GM06990 (cell line): ENCODE results near the gene CNDP2.
"Not testable (repeated sequence)": the region's sequence is repeated elsewhere in the genome, so short reads cannot be mapped to it uniquely, and the experiment has no call there.

ENCODE experiments used
- DNase-seq: peaks from one replicate; pipeline ENCODE4 v3.0.0-alpha.2; 2011; ENCODE audit not compliant: insufficient read length; ENCODE audit errors: extremely low read depth
- H3K27me3 ChIP-seq: replicated peaks from 2 replicates; pipeline ENCODE4 v1.6.0; 2011; ENCODE audit warnings: low read length; ENCODE audit not compliant: control insufficient read depth, insufficient read depth
- H3K36me3 ChIP-seq: 2 replicates; pipeline ENCODE4 v1.5.1; 2011; ENCODE audit warnings: low read length; ENCODE audit not compliant: control insufficient read depth, insufficient read depth
- H3K4me3 ChIP-seq: replicated peaks from 2 replicates; pipeline ENCODE4 v1.5.1; 2011; ENCODE audit warnings: low read depth, mild to moderate bottlenecking, control low read depth, low read length
- TF ChIP-seq, protein P1 (sequence below): IDR thresholded peaks from 2 replicates; pipeline ENCODE4 v1.5.1; 2011; ENCODE audit warnings: low read length, control low read depth, mild to moderate bottlenecking, inconsistent platforms; ENCODE audit not compliant: insufficient read depth, poor library complexity, severe bottlenecking

The CNDP2 gene

DNA sequence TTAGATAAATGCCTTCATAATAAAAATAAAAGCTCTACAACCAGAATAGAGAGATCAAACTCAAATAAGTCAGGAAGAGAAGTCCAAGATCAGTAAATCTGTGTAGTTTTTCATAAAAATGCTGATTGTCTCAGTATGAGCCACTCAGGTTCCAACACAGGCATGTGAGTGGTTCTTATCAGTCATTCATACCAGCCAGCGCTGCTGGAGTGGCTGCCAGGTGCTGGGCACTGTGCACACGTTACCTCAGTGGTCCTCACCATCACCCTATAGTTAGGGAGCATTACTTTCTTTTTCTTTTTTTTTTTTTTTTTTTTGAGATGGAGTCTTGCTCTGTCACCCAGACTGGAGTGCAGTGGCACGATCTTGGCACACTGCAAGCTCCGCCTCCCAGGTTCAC, 61.9 kb downstream of the CNDP2 start:
- peaks cover 1% of the 10 kb centered on the region; the same call in 1 of the 2 replicates for H3K27me3 ChIP-seq
- TF ChIP-seq, protein P1, sequence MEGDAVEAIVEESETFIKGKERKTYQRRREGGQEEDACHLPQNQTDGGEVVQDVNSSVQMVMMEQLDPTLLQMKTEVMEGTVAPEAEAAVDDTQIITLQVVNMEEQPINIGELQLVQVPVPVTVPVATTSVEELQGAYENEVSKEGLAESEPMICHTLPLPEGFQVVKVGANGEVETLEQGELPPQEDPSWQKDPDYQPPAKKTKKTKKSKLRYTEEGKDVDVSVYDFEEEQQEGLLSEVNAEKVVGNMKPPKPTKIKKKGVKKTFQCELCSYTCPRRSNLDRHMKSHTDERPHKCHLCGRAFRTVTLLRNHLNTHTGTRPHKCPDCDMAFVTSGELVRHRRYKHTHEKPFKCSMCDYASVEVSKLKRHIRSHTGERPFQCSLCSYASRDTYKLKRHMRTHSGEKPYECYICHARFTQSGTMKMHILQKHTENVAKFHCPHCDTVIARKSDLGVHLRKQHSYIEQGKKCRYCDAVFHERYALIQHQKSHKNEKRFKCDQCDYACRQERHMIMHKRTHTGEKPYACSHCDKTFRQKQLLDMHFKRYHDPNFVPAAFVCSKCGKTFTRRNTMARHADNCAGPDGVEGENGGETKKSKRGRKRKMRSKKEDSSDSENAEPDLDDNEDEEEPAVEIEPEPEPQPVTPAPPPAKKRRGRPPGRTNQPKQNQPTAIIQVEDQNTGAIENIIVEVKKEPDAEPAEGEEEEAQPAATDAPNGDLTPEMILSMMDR: no peak
- no peaks in the 10 kb centered on the region for H3K36me3 ChIP-seq
- DNase-seq: no peak
- no peak overlapping the region for H3K4me3 ChIP-seq

DNA sequence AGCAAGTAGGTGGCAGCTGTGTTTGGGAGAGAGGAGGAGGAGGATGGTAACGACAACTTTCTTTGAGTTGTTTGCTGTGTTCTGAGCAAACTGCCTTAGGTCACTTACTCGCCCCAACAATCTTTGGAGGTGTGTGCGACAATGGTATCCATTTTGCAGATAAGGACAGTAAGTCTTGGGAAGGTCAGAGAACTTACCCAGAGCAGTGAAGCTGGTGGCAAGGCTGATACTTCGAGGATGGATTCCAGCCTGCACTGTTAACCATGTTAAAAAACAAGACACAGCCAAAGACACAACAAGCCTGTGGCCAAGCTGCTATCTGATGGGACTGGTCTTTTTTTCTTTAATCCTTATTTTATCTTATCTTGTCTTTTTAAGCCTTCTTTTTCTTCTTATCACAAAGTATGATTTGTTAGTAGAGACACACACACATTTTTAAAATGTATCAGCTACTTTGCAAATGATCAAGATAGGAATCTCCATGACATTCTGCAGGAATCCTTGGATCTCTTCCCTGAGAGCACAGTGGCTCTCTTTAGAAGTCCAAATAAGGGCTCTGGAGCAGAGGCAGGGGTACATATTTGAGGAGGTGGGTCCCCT, 66.1 kb downstream of the CNDP2 start:
- no peak for DNase-seq
- Histone ChIP-seq H3K27me3 (peaks cover 1% of the 10 kb centered on the region; the same call in 1 of the 2 replicates), H3K4me3 (no peak overlapping the region), H3K36me3 (no peaks in the 10 kb centered on the region)
- TF ChIP-seq, protein P1: no peak

DNA sequence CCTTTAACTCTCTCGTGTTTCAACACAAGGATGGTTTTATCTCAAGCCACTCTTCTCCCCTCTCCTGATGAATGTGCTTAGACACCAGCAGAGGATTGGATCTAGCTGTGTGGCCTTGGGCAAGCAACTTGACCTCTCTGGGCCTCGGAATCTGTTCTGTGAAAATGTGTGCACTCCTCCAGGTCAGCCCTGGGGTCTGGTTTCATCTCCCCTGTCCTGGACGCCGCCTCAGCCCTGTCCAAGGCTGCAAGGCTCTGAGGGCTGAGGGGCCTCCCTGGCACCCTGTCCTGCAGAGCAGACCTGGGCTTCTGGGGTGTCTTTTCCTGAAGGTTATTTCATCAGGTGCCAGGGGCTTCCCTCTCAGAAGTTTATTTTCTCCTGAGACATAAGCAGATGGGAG, 66.6 kb downstream of the CNDP2 start:
- H3K36me3 ChIP-seq: no peaks in the 10 kb centered on the region
- H3K27me3 ChIP-seq: peaks cover 1% of the 10 kb centered on the region; the same call in 1 of the 2 replicates
- TF ChIP-seq, protein P1: no peak
- no peak overlapping the region for H3K4me3 ChIP-seq
- no peak for DNase-seq

DNA sequence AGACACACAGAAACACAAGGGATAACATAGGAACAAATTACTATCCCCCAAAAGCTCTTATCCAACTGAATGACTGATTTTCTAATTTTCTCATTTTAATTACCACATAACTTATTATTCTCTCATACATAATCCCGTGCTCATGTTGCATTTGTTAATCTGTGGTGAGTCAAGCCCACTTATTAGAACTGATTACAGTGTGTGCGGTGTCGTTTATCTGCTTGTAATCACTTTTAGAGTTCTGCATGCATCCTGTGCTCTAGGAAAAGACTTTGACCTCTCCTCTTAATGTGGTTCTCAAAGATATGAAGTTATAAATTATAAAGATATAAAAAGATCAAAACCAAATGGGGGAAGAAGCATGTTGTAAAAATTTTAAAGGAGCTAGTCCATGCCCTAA, 67.8 kb downstream of the CNDP2 start:
- TF ChIP-seq, protein P1: no peak
- no peaks in the 10 kb centered on the region for H3K36me3 ChIP-seq
- H3K4me3 ChIP-seq: no peak overlapping the region
- H3K27me3 ChIP-seq: peaks cover 1% of the 10 kb centered on the region; the same call in 1 of the 2 replicates
- no peak for DNase-seq

DNA sequence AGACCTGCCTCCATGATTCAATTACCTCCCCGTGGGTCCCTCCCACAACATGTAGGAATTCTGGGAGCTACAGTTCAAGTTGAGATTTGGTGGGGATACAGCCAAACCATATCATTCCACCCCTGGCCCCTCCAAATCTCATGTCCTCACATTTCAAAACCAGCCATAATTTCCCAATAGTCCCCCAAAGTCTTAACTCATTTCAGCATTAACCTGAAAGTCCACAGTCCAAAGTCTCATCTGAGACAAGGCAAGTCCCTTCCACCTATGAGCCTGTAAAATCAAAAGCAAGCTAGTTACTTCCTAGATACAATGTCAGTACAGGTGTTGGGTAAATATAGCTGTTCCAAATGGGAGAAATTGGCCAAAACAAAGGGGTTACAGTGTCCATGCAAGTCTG, 69.0 kb downstream of the CNDP2 start:
- not testable (repeated sequence) for H3K4me3 ChIP-seq, H3K36me3 ChIP-seq, H3K27me3 ChIP-seq, DNase-seq

DNA sequence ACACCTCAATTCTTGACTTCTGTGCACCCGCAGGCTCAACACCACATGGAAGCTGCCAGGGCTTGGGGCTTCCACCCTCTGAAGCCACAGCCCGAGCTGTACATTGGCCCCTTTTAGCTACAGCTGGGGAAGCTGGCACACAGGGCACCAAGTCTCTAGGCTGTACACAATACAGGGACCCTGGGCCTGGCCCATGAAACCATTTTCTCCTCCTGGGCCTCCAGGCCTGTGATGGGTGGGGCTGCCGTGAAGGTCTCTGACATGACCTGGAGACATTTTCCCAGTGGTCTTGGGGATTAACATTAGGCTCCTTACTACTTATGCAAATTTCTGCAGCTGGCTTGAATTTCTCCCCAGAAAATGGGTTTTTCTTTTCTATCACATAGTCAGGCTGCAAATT, 69.8 kb downstream of the CNDP2 start:
- H3K36me3 ChIP-seq, H3K4me3 ChIP-seq, DNase-seq, H3K27me3 ChIP-seq: not testable (repeated sequence)

DNA sequence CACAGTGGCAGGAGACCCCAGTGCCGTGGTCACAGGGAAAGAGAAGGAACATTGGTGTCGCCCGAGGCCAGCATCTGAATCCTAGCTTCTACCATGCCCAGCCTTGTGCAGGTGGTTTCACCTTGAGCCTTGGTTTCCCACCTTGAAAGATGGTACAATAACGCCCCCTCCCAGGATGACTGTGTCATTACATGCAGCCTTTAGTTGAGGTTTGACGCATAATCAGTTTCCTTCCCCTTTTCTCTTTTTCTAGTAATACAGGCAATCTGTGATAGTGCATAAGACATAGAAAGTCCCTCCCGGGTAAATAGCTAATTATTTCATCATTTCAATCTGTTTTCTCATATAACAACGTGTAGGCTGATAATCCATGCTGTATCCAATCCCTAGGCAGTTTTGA, 71.7 kb downstream of the CNDP2 start:
- no peak overlapping the region for H3K4me3 ChIP-seq
- H3K27me3 ChIP-seq: no peaks in the 10 kb centered on the region
- DNase-seq: no peak
- no peaks in the 10 kb centered on the region for H3K36me3 ChIP-seq
- TF ChIP-seq, protein P1: no peak
